Ovary (tissue), 9 donors: Measurements from ENCODE around the gene RNH1. TPM values are rescaled to one million over a fixed set of nuclear protein-coding genes. Genes with fewer than 3 reads are reported as not detected.

Source experiments
- DNase-seq, 5 donors: peaks; one replicate each; pipeline ENCODE4 v3.0.0-alpha.2; 2019 to 2020
- H3K27ac ChIP-seq, 2 donors: fragments of 200-600 bp; one replicate each; pipeline versions ENCODE4 v1.5.1 to v1.8.0; 2019 to 2022
- H3K27me3 ChIP-seq: fragments of 200-600 bp; one replicate; pipeline ENCODE4 v1.8.0; 2022
- H3K36me3 ChIP-seq: fragments of 200-600 bp; sonication (generic); one replicate; pipeline ENCODE4 v1.5.1; 2019
- H3K4me1 ChIP-seq: one replicate; pipeline ENCODE4 v1.8.1; 2013; ENCODE audit warnings: mild to moderate bottlenecking, moderate library complexity; ENCODE audit not compliant: insufficient read depth
- H3K4me3 ChIP-seq: fragments of 200-600 bp; sonication (generic); one replicate; pipeline ENCODE4 v1.5.1; 2017
- H3K9me3 ChIP-seq, 2 donors: fragments of 200-600 bp in 1 of 2; sonication (generic) in 1 of 2; one replicate each; pipeline versions ENCODE4 v1.5.1 to v1.8.1; 2013 to 2019; ENCODE audit warnings: mild to moderate bottlenecking in 1 of 2, moderate library complexity in 1 of 2
- CTCF ChIP-seq, 3 donors: fragments of 450-650 bp in 2 of 3; fragments of 200-600 bp in 1 of 3; IDR thresholded peaks; one replicate each; pipeline versions ENCODE4 v1.5.1 to v1.8.0; 2016 to 2022; ENCODE audit warnings: antibody characterized with exemption in 3 of 3, mild to moderate bottlenecking in 1 of 3
- EP300 ChIP-seq: sonication (generic); formaldehyde crosslinking; IDR thresholded peaks from one replicate; pipeline ENCODE4 v1.6.1; 2017; ENCODE audit warnings: antibody characterized with exemption
- POLR2A ChIP-seq: fragments of 450-650 bp; IDR thresholded peaks from one replicate; pipeline ENCODE4 v1.6.1; 2017; ENCODE audit warnings: antibody characterized with exemption, mild to moderate bottlenecking, moderate library complexity
- WGBS, 3 donors: extraction: QIAGEN DNeasy Blood & Tissue Kit in 1 of 3; methylation state at CpG; one replicate each; pipeline versions ENCODE4 v1.1.5 to v1.1.7; 2013 to 2017; 5-methylcytosine and 5-hydroxymethylcytosine counted together
- intact Hi-C, 4 donors: fragments of 100-400 bp; cut with DNase I; formaldehyde crosslinking; loops; one replicate each; pipeline versions ENCODE4 v1.11.0 to v1.15.1; 2022 to 2023
- polyA plus RNA-seq, 2 donors: library from polyadenylated mRNA; stranded (reverse); fragments of 200-250 nt in 1 of 2; fragments of 350-450 nt in 1 of 2; fragmentation: Illumina TruSeq in 1 of 2; extraction: RNeasy Lipid Tissue Mini Kit (QIAGEN cat#74804) in 1 of 2; gene quantifications; one replicate each; pipeline ENCODE4 v1.2.3, GENCODE V29; 2013 to 2014
- total RNA-seq, 7 donors: library from RNA; depleted of rRNA in 2 of 7; stranded (reverse); fragments of >200 nt in 2 of 7; fragmentation: NEBNext Ultra II Directional in 3 of 7; extraction: Animal tissue kit (Norgen Biotek cat#: 25700) in 3 of 7; gene quantifications; one replicate each; pipeline versions ENCODE4 v1.1.0 to v1.2.4, GENCODE V29; 2016 to 2023
- donor health status: DM: no; HTN: no; CAD: no; lungs with moderate emphysema.
- donor health status: DM: no; HTN: no; CAD: no.
- donor health status: Bipolar disorder and iron deficiency.
- donor health status: DM: yes; HTN: yes; CAD: no.
- donor health status: DM: no; HTN: no; CAD: no.
- donor health status: DM: yes; HTN: yes; CAD: no.

Gene RNH1
- total and polyA plus RNA-seq, 9 donors, result 17.4 to 233 (median 156) TPM

GRCh38 chr11:446891-447290 is 60.2 kb downstream of the RNH1 start:
- H3K36me3 ChIP-seq, result no peaks in the 10 kb centered on the region
- H3K4me1 ChIP-seq, result peaks cover 2% of the 10 kb centered on the region
- H3K4me3 ChIP-seq, result no peak overlapping the region
- 76 to 78% (median 77%) methylated on average over 7 of the region's 7 CpGs for WGBS, 3 donors
- TF ChIP-seq CTCF (IDR thresholded peaks at IDR 0.05) (no peak), POLR2A (no peak), EP300 (no peak)
- H3K9me3 ChIP-seq, result no peaks in the 10 kb centered on the region
- DNase-seq, result peak in 1 of 5 donors; percentile 46
- no peak overlapping the region for H3K27ac ChIP-seq
- intact Hi-C loops, result loop anchor here in 3 of 4 donors (5.0 kb wide), 3 partner anchors 65 to 210 kb away; partner anchors contain the start of genes IFITM2 (in 1 of the 3), PSMD13 (in 1 of the 3) and SIRT3 (in 1 of the 3)
- no peaks in the 10 kb centered on the region for H3K27me3 ChIP-seq

DNA sequence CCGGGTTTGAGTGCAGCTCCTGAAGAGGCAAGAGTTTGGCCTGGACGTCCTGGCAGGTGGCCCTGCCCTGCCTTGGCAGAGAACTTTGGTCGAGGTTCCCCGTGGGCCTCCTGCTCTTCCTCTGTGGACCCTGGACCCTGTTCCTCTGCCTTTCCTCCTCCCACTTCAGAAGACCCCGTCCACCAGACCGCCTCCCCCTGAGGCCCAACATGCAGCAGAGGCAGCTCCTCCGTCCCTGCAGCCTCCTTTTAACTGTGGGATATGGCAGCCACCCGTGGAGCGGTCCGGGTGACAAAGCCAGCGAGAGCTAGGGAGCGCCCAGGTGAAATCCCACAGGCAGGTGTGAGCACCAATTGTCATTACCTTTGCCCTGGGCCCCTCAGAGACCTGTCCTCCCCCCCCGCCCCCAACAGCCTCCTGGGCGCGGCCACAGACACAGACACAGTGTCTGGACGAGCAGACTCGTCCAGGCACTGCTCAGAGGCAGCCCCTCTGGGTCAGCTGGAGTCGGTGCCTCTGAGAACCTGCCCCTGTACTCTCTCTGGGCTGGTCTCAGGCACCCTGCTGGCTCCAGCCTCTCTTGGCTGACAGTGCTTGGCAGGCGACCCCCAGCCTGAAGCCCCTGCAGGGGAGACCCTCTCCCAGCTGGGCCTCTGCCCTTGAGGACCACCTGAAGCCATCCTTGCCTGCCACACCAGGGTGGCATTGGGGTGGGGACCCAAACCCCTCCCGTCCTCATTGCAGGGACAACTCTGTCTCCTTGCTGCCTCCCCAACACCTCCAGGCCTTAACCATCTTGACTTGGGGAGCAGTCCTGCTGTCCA is 61.1 kb downstream of the RNH1 start:
- DNase-seq, result peak in 1 of 5 donors; percentile 41
- intact Hi-C loops, result loop anchor here in 3 of 4 donors (5.0 kb wide), 3 partner anchors 66 to 209 kb away; partner anchors contain the start of genes IFITM2 (in 1 of the 3), PSMD13 (in 1 of the 3) and SIRT3 (in 1 of the 3)
- WGBS, 3 donors, result 65 to 69% (median 67%) methylated on average over 20 of the region's 20 CpGs
- Histone ChIP-seq H3K4me1 (peaks cover 2% of the 10 kb centered on the region), H3K9me3 (no peaks in the 10 kb centered on the region), H3K4me3 (no peak overlapping the region), H3K27ac (no peak overlapping the region), H3K27me3 (no peaks in the 10 kb centered on the region), H3K36me3 (no peaks in the 10 kb centered on the region)
- no peak for TF ChIP-seq CTCF (IDR thresholded peaks at IDR 0.05)
- TF ChIP-seq EP300, result no peak
- TF ChIP-seq POLR2A, result no peak

Other genes starting within 250 kb of the RNH1 start
- 1 to 10 TPM in 1 of 7 donors, under 1 TPM in 4, not detected in 2; 0.15 to 1.1 (median 0.20) TPM for gene NLRP6, start 228.8 kb downstream of the RNH1 start, total RNA-seq
- gene NLRP6, start 228.8 kb downstream of the RNH1 start, polyA plus RNA-seq, result under 1 TPM in 1 of 2 donors, not detected in 1; 0.02 TPM
- gene PGGHG, start 218.1 kb downstream of the RNH1 start, total RNA-seq, result 10 to 100 TPM in 4 of 7 donors, 1 to 10 TPM in 3; 3.3 to 21.3 (median 10.6) TPM
- gene PGGHG, start 218.1 kb downstream of the RNH1 start, polyA plus RNA-seq, result 1 to 10 TPM in 1 of 2 donors, under 1 TPM in 1; 0.25 to 6.1 TPM
- not detected for gene IFITM5, start 207.7 kb downstream of the RNH1 start, total RNA-seq
- not detected for gene IFITM5, start 207.7 kb downstream of the RNH1 start, polyA plus RNA-seq
- 1,000 to 10,000 TPM in 1 of 7 donors, 100 to 1,000 TPM in 6; 207 to 1,149 (median 546) TPM for gene IFITM2, start 199.4 kb downstream of the RNH1 start, total RNA-seq
- 100 to 1,000 TPM; 306 to 616 TPM for gene IFITM2, start 199.4 kb downstream of the RNH1 start, polyA plus RNA-seq
- gene IFITM1, start 193.2 kb downstream of the RNH1 start, total RNA-seq, result 100 to 1,000 TPM; 317 to 760 (median 496) TPM
- 100 to 1,000 TPM; 211 to 748 TPM for gene IFITM1, start 193.2 kb downstream of the RNH1 start, polyA plus RNA-seq
- gene IFITM3, start 186.4 kb downstream of the RNH1 start, total RNA-seq, result 1,000 to 10,000 TPM in 2 of 7 donors, 100 to 1,000 TPM in 5; 150 to 1,394 (median 665) TPM
- gene IFITM3, start 186.4 kb downstream of the RNH1 start, polyA plus RNA-seq, result 1,000 to 10,000 TPM in 1 of 2 donors, 100 to 1,000 TPM in 1; 506 to 1,096 TPM
- 10 to 100 TPM; 14.7 to 90.3 (median 52.5) TPM for gene B4GALNT4, start 137.7 kb downstream of the RNH1 start, total RNA-seq
- gene B4GALNT4, start 137.7 kb downstream of the RNH1 start, polyA plus RNA-seq, result 10 to 100 TPM in 1 of 2 donors, 1 to 10 TPM in 1; 1.3 to 58.1 TPM
- gene PKP3, start 113.0 kb downstream of the RNH1 start, total RNA-seq, result 10 to 100 TPM in 1 of 7 donors, 1 to 10 TPM in 4, under 1 TPM in 2; 0.30 to 56.8 (median 3.4) TPM
- under 1 TPM in 1 of 2 donors, not detected in 1; 0.21 TPM for gene PKP3, start 113.0 kb downstream of the RNH1 start, polyA plus RNA-seq
- gene SIGIRR, start 92.2 kb downstream of the RNH1 start, total RNA-seq, result 10 to 100 TPM; 15.0 to 52.6 (median 27.5) TPM
- gene SIGIRR, start 92.2 kb downstream of the RNH1 start, polyA plus RNA-seq, result 10 to 100 TPM in 1 of 2 donors, 1 to 10 TPM in 1; 1.5 to 39.5 TPM
- 10 to 100 TPM in 1 of 7 donors, 1 to 10 TPM in 2, under 1 TPM in 4; 0.15 to 11.4 (median 0.82) TPM for gene ANO9, start 65.2 kb downstream of the RNH1 start, total RNA-seq
- under 1 TPM; 0.12 to 0.31 TPM for gene ANO9, start 65.2 kb downstream of the RNH1 start, polyA plus RNA-seq
- gene PTDSS2, start 57.0 kb downstream of the RNH1 start, total RNA-seq, result 10 to 100 TPM; 34.4 to 56.5 (median 42.7) TPM
- 10 to 100 TPM; 17.1 to 38.6 TPM for gene PTDSS2, start 57.0 kb downstream of the RNH1 start, polyA plus RNA-seq
- 10 to 100 TPM; 21.3 to 49.6 (median 36.3) TPM for gene HRAS, start 28.3 kb upstream of the RNH1 start, total RNA-seq
- gene HRAS, start 28.3 kb upstream of the RNH1 start, polyA plus RNA-seq, result 10 to 100 TPM in 1 of 2 donors, 1 to 10 TPM in 1; 4.3 to 38.0 TPM
- gene LRRC56, start 30.3 kb upstream of the RNH1 start, total RNA-seq, result 1 to 10 TPM in 6 of 7 donors, under 1 TPM in 1; 0.60 to 6.2 (median 2.0) TPM
- gene LRRC56, start 30.3 kb upstream of the RNH1 start, polyA plus RNA-seq, result 1 to 10 TPM in 1 of 2 donors, not detected in 1; 2.1 TPM
- 1 to 10 TPM in 5 of 7 donors, under 1 TPM in 2; 0.70 to 7.6 (median 1.2) TPM for gene LMNTD2, start 53.5 kb upstream of the RNH1 start, total RNA-seq
- 1 to 10 TPM in 1 of 2 donors, not detected in 1; 1.1 TPM for gene LMNTD2, start 53.5 kb upstream of the RNH1 start, polyA plus RNA-seq
- gene RASSF7, start 53.7 kb upstream of the RNH1 start, total RNA-seq, result 100 to 1,000 TPM in 1 of 7 donors, 10 to 100 TPM in 2, 1 to 10 TPM in 4; 4.7 to 163 (median 9.5) TPM
- gene RASSF7, start 53.7 kb upstream of the RNH1 start, polyA plus RNA-seq, result 1 to 10 TPM in 1 of 2 donors, not detected in 1; 7.4 TPM
- gene PHRF1, start 69.2 kb upstream of the RNH1 start, total RNA-seq, result 10 to 100 TPM; 15.5 to 34.2 (median 31.0) TPM
- 10 to 100 TPM in 1 of 2 donors, 1 to 10 TPM in 1; 3.8 to 21.3 TPM for gene PHRF1, start 69.2 kb upstream of the RNH1 start, polyA plus RNA-seq
- 10 to 100 TPM in 6 of 7 donors, 1 to 10 TPM in 1; 8.2 to 59.1 (median 17.1) TPM for gene IRF7, start 108.7 kb upstream of the RNH1 start, total RNA-seq
- gene IRF7, start 108.7 kb upstream of the RNH1 start, polyA plus RNA-seq, result 10 to 100 TPM in 1 of 2 donors, under 1 TPM in 1; 0.28 to 22.8 TPM
- gene CDHR5, start 117.7 kb upstream of the RNH1 start, total RNA-seq, result 1 to 10 TPM in 1 of 7 donors, under 1 TPM in 2, not detected in 4; 0.20 to 2.3 (median 0.22) TPM
- gene CDHR5, start 117.7 kb upstream of the RNH1 start, polyA plus RNA-seq, result under 1 TPM in 1 of 2 donors, not detected in 1; 0.07 TPM
- not detected for gene SCT, start 119.9 kb upstream of the RNH1 start, total RNA-seq
- gene SCT, start 119.9 kb upstream of the RNH1 start, polyA plus RNA-seq, result under 1 TPM in 1 of 2 donors, not detected in 1; 0.68 TPM
- gene DRD4, start 130.0 kb upstream of the RNH1 start, total RNA-seq, result 1 to 10 TPM in 5 of 7 donors, under 1 TPM in 2; 0.57 to 3.3 (median 1.7) TPM
- under 1 TPM in 1 of 2 donors, not detected in 1; 0.63 TPM for gene DRD4, start 130.0 kb upstream of the RNH1 start, polyA plus RNA-seq
- 10 to 100 TPM; 15.5 to 43.4 (median 34.1) TPM for gene DEAF1, start 188.0 kb upstream of the RNH1 start, total RNA-seq
- gene DEAF1, start 188.0 kb upstream of the RNH1 start, polyA plus RNA-seq, result 10 to 100 TPM; 10.2 to 23.9 TPM
- gene TMEM80, start 188.6 kb upstream of the RNH1 start, total RNA-seq, result 10 to 100 TPM; 15.4 to 38.0 (median 30.5) TPM
- 10 to 100 TPM; 28.9 to 37.6 TPM for gene TMEM80, start 188.6 kb upstream of the RNH1 start, polyA plus RNA-seq
- 10 to 100 TPM; 20.6 to 57.9 (median 34.2) TPM for gene EPS8L2, start 199.0 kb upstream of the RNH1 start, total RNA-seq
- 10 to 100 TPM in 1 of 2 donors, 1 to 10 TPM in 1; 5.9 to 17.4 TPM for gene EPS8L2, start 199.0 kb upstream of the RNH1 start, polyA plus RNA-seq
- 100 to 1,000 TPM in 6 of 7 donors, 10 to 100 TPM in 1; 75.0 to 134 (median 117) TPM for gene TALDO1, start 240.2 kb upstream of the RNH1 start, total RNA-seq
- 100 to 1,000 TPM in 1 of 2 donors, 10 to 100 TPM in 1; 76.8 to 103 TPM for gene TALDO1, start 240.2 kb upstream of the RNH1 start, polyA plus RNA-seq